Measurements from ENCODE around the gene PTPRG. TPM values are rescaled to one million over a fixed set of nuclear protein-coding genes. Genes with fewer than 3 reads are reported as not detected.
"Not testable (repeated sequence)": the region's sequence is repeated elsewhere in the genome, so short reads cannot be mapped to it uniquely, and the experiment has no call there.

Gene PTPRG
- total and polyA plus RNA-seq, 2 donors (not counting 1 experiment from before 2014, with no cell fraction given): 67.0 to 97.9 TPM

GRCh38 chr3:61691466-61691865, 130.1 kb downstream of the PTPRG start:
- H3K79me2 ChIP-seq (ENCODE audit: control insufficient read depth, insufficient read depth, low read length): no peaks in the 10 kb centered on the region
- H3K4me3 ChIP-seq (replicated peaks in 1 of 4; ENCODE audit: control extremely low read depth in 1 of 4, insufficient read depth in 1 of 4, low read depth in 3 of 4, low read length in 4 of 4): no peak overlapping the region
- no peak overlapping the region for H3K9ac ChIP-seq (ENCODE audit: insufficient read depth, low read length)
- no peak for DNase-seq (ENCODE audit: low read depth in 2 of 2)
- H3K4me2 ChIP-seq (ENCODE audit: extremely low read depth, insufficient read depth, low read length): no peak overlapping the region
- H4K20me1 ChIP-seq (ENCODE audit: control insufficient read depth, extremely low read depth, insufficient read depth, low read length): no peaks in the 10 kb centered on the region
- H3K4me1 ChIP-seq (ENCODE audit: control insufficient read depth, extremely low read depth, insufficient read depth, low read length): no peaks in the 10 kb centered on the region
- H3K27me3 ChIP-seq (ENCODE audit: control insufficient read depth, insufficient read depth, low read length): no peaks in the 10 kb centered on the region
- no peaks in the 10 kb centered on the region for H3K9me3 ChIP-seq (ENCODE audit: control insufficient read depth, insufficient read depth, low read depth, low read length)
- no peaks in the 10 kb centered on the region for H3K36me3 ChIP-seq (ENCODE audit: control insufficient read depth, insufficient read depth, low read length)
- no peak for TF ChIP-seq CTCF (conservative IDR thresholded peaks at IDR 0.05 in 1 of 2, IDR thresholded peaks at IDR 0.05 in 1 of 2; ENCODE audit: low read depth in 1 of 2, low read length in 2 of 2)
- TF ChIP-seq EZH2 (IDR thresholded peaks at IDR 0.05; ENCODE audit: low read length, missing control alignments): no peak
- H3K27ac ChIP-seq (ENCODE audit: insufficient read depth, low read length): no peak overlapping the region
- H2AFZ ChIP-seq (ENCODE audit: low read length): no peak overlapping the region

GRCh38 chr3:61697301-61697700, 135.9 kb downstream of the PTPRG start:
- Histone ChIP-seq H2AFZ (ENCODE audit: low read length) (no peak overlapping the region), H3K4me1 (ENCODE audit: control insufficient read depth, extremely low read depth, insufficient read depth, low read length) (no peaks in the 10 kb centered on the region), H4K20me1 (ENCODE audit: control insufficient read depth, extremely low read depth, insufficient read depth, low read length) (no peaks in the 10 kb centered on the region), H3K4me3 (replicated peaks in 1 of 4; ENCODE audit: control extremely low read depth in 1 of 4, insufficient read depth in 1 of 4, low read depth in 3 of 4, low read length in 4 of 4) (no peak overlapping the region), H3K27ac (ENCODE audit: insufficient read depth, low read length) (no peak overlapping the region), H3K9me3 (ENCODE audit: control insufficient read depth, insufficient read depth, low read depth, low read length) (no peaks in the 10 kb centered on the region), H3K4me2 (ENCODE audit: extremely low read depth, insufficient read depth, low read length) (no peak overlapping the region), H3K79me2 (ENCODE audit: control insufficient read depth, insufficient read depth, low read length) (no peaks in the 10 kb centered on the region), H3K36me3 (ENCODE audit: control insufficient read depth, insufficient read depth, low read length) (no peaks in the 10 kb centered on the region), H3K9ac (ENCODE audit: insufficient read depth, low read length) (no peak overlapping the region), H3K27me3 (ENCODE audit: control insufficient read depth, insufficient read depth, low read length) (no peaks in the 10 kb centered on the region)
- no peak for DNase-seq (ENCODE audit: low read depth in 2 of 2)
- no peak for TF ChIP-seq EZH2 (IDR thresholded peaks at IDR 0.05; ENCODE audit: low read length, missing control alignments)
- no peak for TF ChIP-seq CTCF (conservative IDR thresholded peaks at IDR 0.05 in 1 of 2, IDR thresholded peaks at IDR 0.05 in 1 of 2; ENCODE audit: low read depth in 1 of 2, low read length in 2 of 2)

- H3K4me2 ChIP-seq (ENCODE audit: extremely low read depth, insufficient read depth, low read length); H3K4me3 ChIP-seq (replicated peaks in 1 of 4; ENCODE audit: control extremely low read depth in 1 of 4, insufficient read depth in 1 of 4, low read depth in 3 of 4, low read length in 4 of 4); H3K27ac ChIP-seq (ENCODE audit: insufficient read depth, low read length); H3K4me1 ChIP-seq (ENCODE audit: control insufficient read depth, extremely low read depth, insufficient read depth, low read length); H3K79me2 ChIP-seq (ENCODE audit: control insufficient read depth, insufficient read depth, low read length); H3K9ac ChIP-seq (ENCODE audit: insufficient read depth, low read length); H3K36me3 ChIP-seq (ENCODE audit: control insufficient read depth, insufficient read depth, low read length); H4K20me1 ChIP-seq (ENCODE audit: control insufficient read depth, extremely low read depth, insufficient read depth, low read length); H3K9me3 ChIP-seq (ENCODE audit: control insufficient read depth, insufficient read depth, low read depth, low read length); H2AFZ ChIP-seq (ENCODE audit: low read length); H3K27me3 ChIP-seq (ENCODE audit: control insufficient read depth, insufficient read depth, low read length): not testable (repeated sequence)
- DNase-seq (ENCODE audit: low read depth in 2 of 2): peak in 1 of 2 donors; percentile 28
Measured at GRCh38 chr3:61698278-61699072, 137.1 kb downstream of the PTPRG start.
